ENCODE results near the gene RHOT2.
"Not testable (repeated sequence)": the region's sequence is repeated elsewhere in the genome, so short reads cannot be mapped to it uniquely, and the experiment has no call there.

The RHOT2 gene

GRCh38 chr16:711084-711483 is 43.2 kb downstream of the RHOT2 start:
- no peak overlapping the region for H3K9ac ChIP-seq (ENCODE audit: low read length)
- no peaks in the 10 kb centered on the region for H3K9me3 ChIP-seq (ENCODE audit: control insufficient read depth, low read depth, low read length)
- no peak overlapping the region for H3K27ac ChIP-seq (ENCODE audit: low read length)
- no peak overlapping the region for H3K4me3 ChIP-seq (ENCODE audit: low read length)
- no peaks in the 10 kb centered on the region for H3K36me3 ChIP-seq (ENCODE audit: control insufficient read depth, low read depth, low read length)
- peaks cover 3% of the 10 kb centered on the region for H3K4me1 ChIP-seq (ENCODE audit: control insufficient read depth, low read depth, low read length)
- H3K27me3 ChIP-seq (ENCODE audit: control insufficient read depth, insufficient read depth, low read length) = peaks cover 70% of the 10 kb centered on the region

DNA sequence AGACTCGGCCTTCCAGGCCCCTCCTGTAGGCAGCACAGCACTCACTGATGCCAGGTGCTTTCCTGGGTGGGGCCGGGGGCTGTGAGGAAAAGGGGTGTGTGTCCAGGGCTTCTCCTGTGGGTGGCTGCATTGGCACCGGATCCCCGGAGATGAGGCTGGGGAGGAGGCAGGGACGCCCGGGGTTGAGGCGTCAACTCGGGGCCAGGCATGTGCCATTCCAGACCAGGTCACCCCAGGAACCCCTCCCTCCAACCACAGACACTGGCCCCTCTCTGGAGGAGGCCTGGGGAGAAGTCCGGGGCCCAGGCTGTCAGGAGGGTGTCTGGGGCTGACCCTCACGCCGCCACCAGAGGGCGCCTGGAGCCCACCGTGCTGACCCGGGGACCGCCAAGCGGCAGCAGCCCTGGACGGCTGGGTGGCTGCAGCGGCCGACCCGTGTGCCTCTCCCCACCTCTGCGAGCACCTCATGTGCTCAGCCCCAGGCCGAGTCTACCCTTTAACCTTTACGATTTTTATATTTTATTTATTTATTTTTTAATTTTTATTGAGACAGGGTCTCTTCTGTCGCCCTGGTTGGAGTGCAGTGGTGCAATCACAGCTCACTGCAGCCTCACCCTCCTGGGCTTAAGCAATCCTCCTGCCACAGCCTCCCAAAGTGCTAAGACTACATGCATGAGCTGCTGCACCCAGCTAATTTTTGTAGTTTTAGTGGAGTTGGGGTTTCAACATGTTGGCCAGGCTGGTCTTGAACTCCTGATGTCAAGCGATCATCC is 43.8 kb downstream of the RHOT2 start:
- Histone ChIP-seq H3K27ac (ENCODE audit: low read length) (no peak overlapping the region), H3K27me3 (ENCODE audit: control insufficient read depth, insufficient read depth, low read length) (peaks cover 70% of the 10 kb centered on the region), H3K9me3 (ENCODE audit: control insufficient read depth, low read depth, low read length) (no peaks in the 10 kb centered on the region), H3K36me3 (ENCODE audit: control insufficient read depth, low read depth, low read length) (no peaks in the 10 kb centered on the region), H3K4me1 (ENCODE audit: control insufficient read depth, low read depth, low read length) (peaks cover 9% of the 10 kb centered on the region), H3K4me3 (ENCODE audit: low read length) (no peak overlapping the region), H3K9ac (ENCODE audit: low read length) (no peak overlapping the region)

DNA sequence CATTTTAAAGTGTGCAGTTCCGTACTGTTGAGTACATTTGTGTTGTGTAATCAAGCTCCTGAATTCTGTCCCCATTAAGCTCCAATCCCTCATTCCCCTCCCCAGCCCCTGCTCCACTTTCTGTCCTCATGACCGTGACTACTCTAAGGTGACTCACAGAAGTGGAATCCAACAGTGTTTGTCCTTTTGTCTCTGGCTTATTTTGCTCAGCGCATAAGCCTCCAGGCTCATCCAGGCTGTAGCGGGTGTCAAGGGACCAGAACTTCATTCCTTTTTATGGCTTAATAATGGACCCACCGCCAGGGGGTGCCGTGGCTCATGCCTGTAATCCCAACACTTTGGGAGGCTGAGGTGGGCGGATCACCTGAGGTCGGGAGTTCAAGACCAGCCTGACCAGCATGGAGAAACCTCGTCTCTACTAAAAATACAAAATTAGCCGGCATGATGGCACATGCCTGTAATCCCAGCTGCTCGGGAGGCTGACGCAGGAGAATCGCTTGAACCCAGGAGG is 44.9 kb downstream of the RHOT2 start:
- H3K9me3 ChIP-seq (ENCODE audit: control insufficient read depth, low read depth, low read length); H3K4me1 ChIP-seq (ENCODE audit: control insufficient read depth, low read depth, low read length); H3K36me3 ChIP-seq (ENCODE audit: control insufficient read depth, low read depth, low read length); H3K27ac ChIP-seq (ENCODE audit: low read length); H3K9ac ChIP-seq (ENCODE audit: low read length); H3K4me3 ChIP-seq (ENCODE audit: low read length): not testable (repeated sequence)
- peaks cover 60% of the 10 kb centered on the region for H3K27me3 ChIP-seq (ENCODE audit: control insufficient read depth, insufficient read depth, low read length)

- no peaks in the 10 kb centered on the region for H3K36me3 ChIP-seq (ENCODE audit: control insufficient read depth, low read depth, low read length)
- H3K9me3 ChIP-seq (ENCODE audit: control insufficient read depth, low read depth, low read length) = no peaks in the 10 kb centered on the region
- H3K9ac ChIP-seq (ENCODE audit: low read length) = no peak overlapping the region
- H3K27ac ChIP-seq (ENCODE audit: low read length) = no peak overlapping the region
- peaks cover 47% of the 10 kb centered on the region for H3K27me3 ChIP-seq (ENCODE audit: control insufficient read depth, insufficient read depth, low read length)
- peaks cover 9% of the 10 kb centered on the region for H3K4me1 ChIP-seq (ENCODE audit: control insufficient read depth, low read depth, low read length)
- H3K4me3 ChIP-seq (ENCODE audit: low read length) = no peak overlapping the region
These were observed 46.1 kb downstream of the RHOT2 start for GRCh38 chr16:714079-714478.

GRCh38 chr16:714558-715476 is 46.9 kb downstream of the RHOT2 start, which contains the start of gene METRN:
Gene METRN, plus strand, starts transcription at chr16:715118. Its CDS starts 172 bp downstream, at chr16:715290.
- H3K27me3 ChIP-seq (ENCODE audit: control insufficient read depth, insufficient read depth, low read length) = peaks cover 43% of the 10 kb centered on the region
- no peak within 1 kb of the TSS for H3K9ac ChIP-seq (ENCODE audit: low read length)
- H3K4me1 ChIP-seq (ENCODE audit: control insufficient read depth, low read depth, low read length) = peaks cover 13% of the 10 kb centered on the region
- H3K27ac ChIP-seq (ENCODE audit: low read length) = no peak within 1 kb of the TSS
- no peaks in the 10 kb centered on the region for H3K9me3 ChIP-seq (ENCODE audit: control insufficient read depth, low read depth, low read length)
- peak within 1 kb of the TSS; percentile 46 for H3K4me3 ChIP-seq (ENCODE audit: low read length)
- H3K36me3 ChIP-seq (ENCODE audit: control insufficient read depth, low read depth, low read length) = no peaks in the 10 kb centered on the region

DNA sequence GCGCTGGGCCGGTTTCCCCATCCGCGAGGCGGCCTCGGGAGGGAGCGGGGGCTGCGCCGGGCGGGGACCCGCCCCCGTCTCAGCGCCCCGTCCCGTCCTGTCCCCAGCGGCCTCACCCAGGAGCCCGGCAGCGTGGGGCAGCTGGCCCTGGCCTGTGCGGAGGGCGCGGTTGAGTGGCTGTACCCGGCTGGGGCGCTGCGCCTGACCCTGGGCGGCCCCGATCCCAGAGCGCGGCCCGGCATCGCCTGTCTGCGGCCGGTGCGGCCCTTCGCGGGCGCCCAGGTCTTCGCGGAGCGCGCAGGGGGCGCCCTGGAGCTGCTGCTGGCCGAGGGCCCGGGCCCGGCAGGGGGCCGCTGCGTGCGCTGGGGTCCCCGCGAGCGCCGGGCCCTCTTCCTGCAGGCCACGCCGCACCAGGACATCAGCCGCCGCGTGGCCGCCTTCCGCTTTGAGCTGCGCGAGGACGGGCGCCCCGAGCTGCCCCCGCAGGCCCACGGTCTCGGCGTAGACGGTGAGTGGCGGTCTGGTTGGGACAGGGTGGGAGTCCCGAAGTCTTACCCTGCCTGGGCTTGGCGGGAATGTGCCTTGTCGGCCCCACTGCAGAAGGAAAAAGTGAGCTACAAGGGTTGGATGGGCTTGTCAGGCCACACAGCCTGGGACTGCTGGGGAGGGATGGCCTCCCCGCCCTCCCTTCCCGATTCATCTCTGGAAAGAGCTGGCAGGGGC is 47.7 kb downstream of the RHOT2 start:
- H3K4me1 ChIP-seq (ENCODE audit: control insufficient read depth, low read depth, low read length) = peaks cover 18% of the 10 kb centered on the region
- H3K27me3 ChIP-seq (ENCODE audit: control insufficient read depth, insufficient read depth, low read length) = peaks cover 42% of the 10 kb centered on the region
- no peak overlapping the region for H3K27ac ChIP-seq (ENCODE audit: low read length)
- no peaks in the 10 kb centered on the region for H3K9me3 ChIP-seq (ENCODE audit: control insufficient read depth, low read depth, low read length)
- H3K4me3 ChIP-seq (ENCODE audit: low read length) = peak overlapping the region; percentile 46
- H3K36me3 ChIP-seq (ENCODE audit: control insufficient read depth, low read depth, low read length) = no peaks in the 10 kb centered on the region
- no peak overlapping the region for H3K9ac ChIP-seq (ENCODE audit: low read length)

DNA sequence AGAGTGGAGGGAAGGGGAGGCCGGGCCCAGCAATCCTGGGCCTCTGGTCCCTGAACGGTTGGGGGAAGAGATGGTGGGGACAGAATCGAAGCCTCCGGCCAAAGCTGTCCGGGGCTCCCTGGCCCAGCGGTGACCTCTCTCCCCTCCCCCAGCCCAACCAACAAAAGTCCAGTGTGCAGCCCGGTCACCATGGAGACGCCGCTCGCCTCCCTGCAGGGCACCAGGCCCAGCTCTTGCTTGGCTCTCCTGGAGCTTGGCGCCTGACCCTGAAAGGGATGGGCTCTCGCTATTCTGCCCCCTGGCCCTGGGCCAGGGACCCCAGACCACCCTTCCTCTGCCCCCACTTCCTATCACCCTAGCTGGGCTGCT is 48.3 kb downstream of the RHOT2 start:
- H3K9ac ChIP-seq (ENCODE audit: low read length) = no peak overlapping the region
- peaks cover 18% of the 10 kb centered on the region for H3K4me1 ChIP-seq (ENCODE audit: control insufficient read depth, low read depth, low read length)
- peak overlapping the region; percentile 46 for H3K4me3 ChIP-seq (ENCODE audit: low read length)
- H3K9me3 ChIP-seq (ENCODE audit: control insufficient read depth, low read depth, low read length) = no peaks in the 10 kb centered on the region
- peaks cover 37% of the 10 kb centered on the region for H3K27me3 ChIP-seq (ENCODE audit: control insufficient read depth, insufficient read depth, low read length)
- H3K27ac ChIP-seq (ENCODE audit: low read length) = no peak overlapping the region
- no peaks in the 10 kb centered on the region for H3K36me3 ChIP-seq (ENCODE audit: control insufficient read depth, low read depth, low read length)

DNA sequence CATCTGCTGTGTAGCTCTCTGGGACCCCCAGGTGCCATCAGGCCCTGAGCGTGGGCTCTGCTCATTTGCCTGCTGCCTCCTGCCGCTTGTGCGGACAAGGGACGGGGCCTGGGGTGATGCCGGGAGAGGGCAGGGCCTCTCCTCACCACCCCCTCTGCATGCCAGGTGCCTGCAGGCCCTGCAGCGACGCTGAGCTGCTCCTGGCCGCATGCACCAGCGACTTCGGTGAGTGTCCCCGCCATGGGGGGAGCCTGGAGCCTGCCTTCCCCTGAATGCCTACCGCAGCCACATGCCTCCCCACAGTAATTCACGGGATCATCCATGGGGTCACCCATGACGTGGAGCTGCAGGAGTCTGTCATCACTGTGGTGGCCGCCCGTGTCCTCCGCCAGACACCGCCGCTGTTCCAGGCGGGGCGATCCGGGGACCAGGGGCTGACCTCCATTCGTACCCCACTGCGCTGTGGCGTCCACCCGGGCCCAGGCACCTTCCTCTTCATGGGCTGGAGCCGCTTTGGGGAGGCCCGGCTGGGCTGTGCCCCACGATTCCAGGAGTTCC is 48.9 kb downstream of the RHOT2 start:
- no peak overlapping the region for H3K4me3 ChIP-seq (ENCODE audit: low read length)
- no peak overlapping the region for H3K27ac ChIP-seq (ENCODE audit: low read length)
- H3K36me3 ChIP-seq (ENCODE audit: control insufficient read depth, low read depth, low read length) = no peaks in the 10 kb centered on the region
- H3K4me1 ChIP-seq (ENCODE audit: control insufficient read depth, low read depth, low read length) = peaks cover 18% of the 10 kb centered on the region
- H3K9ac ChIP-seq (ENCODE audit: low read length) = no peak overlapping the region
- peaks cover 34% of the 10 kb centered on the region for H3K27me3 ChIP-seq (ENCODE audit: control insufficient read depth, insufficient read depth, low read length)
- no peaks in the 10 kb centered on the region for H3K9me3 ChIP-seq (ENCODE audit: control insufficient read depth, low read depth, low read length)

DNA sequence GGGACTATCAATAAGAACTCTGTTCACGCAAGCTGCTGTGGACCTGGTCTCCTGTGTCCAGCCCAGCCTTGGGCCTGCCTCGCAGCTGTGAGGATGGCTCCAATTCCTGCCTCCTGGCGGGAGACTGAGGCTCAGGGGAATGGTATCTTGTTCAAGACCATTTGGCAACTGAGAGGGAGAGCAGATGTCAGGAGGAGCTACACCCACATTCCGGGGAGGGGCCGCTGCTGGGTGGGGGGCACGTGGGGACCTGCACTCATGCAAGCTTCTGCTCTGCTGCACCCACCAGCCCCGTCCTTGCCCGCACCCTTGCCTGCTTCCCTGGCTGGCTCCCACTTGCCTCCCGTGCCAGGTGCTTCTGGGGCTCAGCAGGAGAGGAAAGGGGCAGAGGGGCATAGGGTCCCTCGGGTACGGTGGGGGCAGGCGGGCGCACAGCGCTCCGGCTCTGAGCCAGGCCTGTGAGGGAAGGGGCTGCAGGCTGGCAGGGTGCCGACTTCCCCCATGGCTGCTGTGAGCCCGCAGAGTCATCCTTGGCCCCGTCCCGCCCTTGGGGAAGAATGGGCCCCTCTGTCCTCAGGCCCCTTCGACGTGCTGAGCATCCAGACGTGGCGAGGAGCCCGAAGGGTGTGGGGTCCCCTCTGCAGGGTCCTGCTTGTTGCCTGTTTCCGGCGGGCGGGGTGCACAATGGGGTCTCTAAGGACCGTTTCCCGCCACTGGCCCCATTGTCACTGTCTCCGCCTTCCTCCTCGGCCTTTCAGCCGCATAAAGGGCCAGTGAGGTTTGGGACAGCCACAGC is 49.7 kb downstream of the RHOT2 start:
- Histone ChIP-seq H3K9ac (ENCODE audit: low read length) (no peak overlapping the region), H3K36me3 (ENCODE audit: control insufficient read depth, low read depth, low read length) (no peaks in the 10 kb centered on the region), H3K9me3 (ENCODE audit: control insufficient read depth, low read depth, low read length) (no peaks in the 10 kb centered on the region), H3K4me3 (ENCODE audit: low read length) (no peak overlapping the region), H3K4me1 (ENCODE audit: control insufficient read depth, low read depth, low read length) (peaks cover 18% of the 10 kb centered on the region), H3K27ac (ENCODE audit: low read length) (no peak overlapping the region), H3K27me3 (ENCODE audit: control insufficient read depth, insufficient read depth, low read length) (peaks cover 27% of the 10 kb centered on the region)

DNA sequence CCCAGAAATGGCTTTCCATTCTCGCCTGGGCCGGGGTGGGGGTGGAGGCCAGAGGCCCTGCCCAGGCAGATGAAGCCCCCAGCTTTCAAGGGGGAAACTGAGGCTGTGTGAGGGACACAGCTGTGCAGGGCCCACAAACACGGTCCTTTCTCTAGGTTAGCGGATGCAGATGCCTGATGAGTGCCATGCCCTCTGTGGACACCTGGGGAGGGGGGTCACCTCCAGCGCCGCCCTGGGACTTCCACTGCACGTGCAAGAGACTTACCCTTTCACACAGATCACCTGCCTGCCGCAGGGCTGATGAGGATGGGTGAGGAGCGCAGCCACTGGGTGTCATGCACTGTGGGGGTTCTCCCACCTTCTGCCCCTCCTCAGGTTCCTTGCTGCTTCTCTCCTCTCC is 50.5 kb downstream of the RHOT2 start:
- peaks cover 18% of the 10 kb centered on the region for H3K4me1 ChIP-seq (ENCODE audit: control insufficient read depth, low read depth, low read length)
- no peak overlapping the region for H3K9ac ChIP-seq (ENCODE audit: low read length)
- H3K4me3 ChIP-seq (ENCODE audit: low read length) = no peak overlapping the region
- H3K36me3 ChIP-seq (ENCODE audit: control insufficient read depth, low read depth, low read length) = no peaks in the 10 kb centered on the region
- H3K9me3 ChIP-seq (ENCODE audit: control insufficient read depth, low read depth, low read length) = no peaks in the 10 kb centered on the region
- no peak overlapping the region for H3K27ac ChIP-seq (ENCODE audit: low read length)
- peaks cover 23% of the 10 kb centered on the region for H3K27me3 ChIP-seq (ENCODE audit: control insufficient read depth, insufficient read depth, low read length)
